ENCODE measurements around the gene DDR2. TPM values are rescaled to one million over a fixed set of nuclear protein-coding genes. Genes with fewer than 3 reads are reported as not detected.

Gene DDR2
- total RNA-seq, 1 experiment from 2014 or later = 32.3 TPM

GRCh38 chr1:162832470-162832869 lies 200.2 kb downstream of the DDR2 start:
- no peak for DNase-seq (ENCODE audit: low read depth)

GRCh38 chr1:162835157-162835899 lies 203.1 kb downstream of the DDR2 start:
- DNase-seq (ENCODE audit: low read depth) = no peak

Other genes with a start within 250 kb of the DDR2 start
- 0.05 and 0.71 TPM in 2 replicates for gene SH2D1B, start 220.3 kb upstream of the DDR2 start, total RNA-seq (2014; rRNA removed; shearing (Covaris generic))
- 75.2 and 113 TPM in 2 replicates for gene UHMK1, start 134.6 kb upstream of the DDR2 start, total RNA-seq (2014; rRNA removed; shearing (Covaris generic))
- gene UAP1, start 70.7 kb upstream of the DDR2 start, total RNA-seq (2014; rRNA removed; shearing (Covaris generic)) = 112 and 137 TPM in 2 replicates
- 45.5 and 57.2 TPM in 2 replicates for gene HSD17B7, start 158.2 kb downstream of the DDR2 start, total RNA-seq (2014; rRNA removed; shearing (Covaris generic))
- 1.7 and 4.0 TPM in 2 replicates for gene CCDC190, start 228.7 kb downstream of the DDR2 start, total RNA-seq (2014; rRNA removed; shearing (Covaris generic))

Measured in M059J (cell line).